KOPT-K1 (cell line): ENCODE results near the gene SCN1A.

Experiments
- H3K27ac ChIP-seq: fragments of 200-600 bp; sonication (generic); 2 replicates; pipeline ENCODE4 v1.5.1; 2016; ENCODE audit warnings: antibody characterized with exemption, mild to moderate bottlenecking, low read depth, low read length; ENCODE audit not compliant: poor library complexity, severe bottlenecking
- H3K36me3 ChIP-seq: fragments of 200-600 bp; sonication (generic); 2 replicates; pipeline ENCODE4 v1.5.1; 2017; ENCODE audit warnings: antibody characterized with exemption, mild to moderate bottlenecking, low read length, moderate library complexity; ENCODE audit not compliant: insufficient read depth
- H3K9me3 ChIP-seq: fragments of 200-600 bp; sonication (generic); 2 replicates; pipeline ENCODE4 v1.5.1; 2017; ENCODE audit warnings: antibody characterized with exemption, low read length, mild to moderate bottlenecking; ENCODE audit not compliant: insufficient read depth, poor library complexity, severe bottlenecking

SCN1A gene

DNA sequence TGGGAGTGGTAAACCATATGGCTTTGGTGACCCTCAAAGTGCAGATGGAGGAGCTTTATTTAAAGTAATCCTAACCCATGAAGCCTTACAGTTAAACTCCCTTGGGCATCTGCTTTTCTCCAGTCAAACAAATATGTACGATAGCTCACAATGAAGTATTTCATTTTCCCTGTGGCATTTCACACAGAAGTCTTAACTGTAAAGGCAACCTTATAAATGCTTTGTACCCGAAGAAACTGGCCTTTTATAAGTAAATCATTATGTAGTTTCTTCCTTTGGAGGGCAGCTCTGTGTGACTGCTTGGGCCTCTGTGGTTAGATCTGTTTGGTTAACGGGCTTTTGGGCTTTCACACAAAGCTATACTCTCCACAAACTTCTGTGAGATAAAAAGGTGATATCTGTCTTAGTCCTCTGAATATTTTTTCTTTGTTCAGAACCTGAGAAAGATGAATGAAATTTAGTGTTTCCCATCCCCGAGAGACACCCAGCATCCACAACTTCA is 46.6 kb downstream of the SCN1A start:
- no peaks in the 10 kb centered on the region for H3K9me3 ChIP-seq
- no peak overlapping the region for H3K27ac ChIP-seq
- H3K36me3 ChIP-seq: no peaks in the 10 kb centered on the region

GRCh38 chr2:166074430-166074829 is 53.4 kb downstream of the SCN1A start:
- Histone ChIP-seq H3K36me3 (no peaks in the 10 kb centered on the region), H3K27ac (no peak overlapping the region)

GRCh38 chr2:166074011-166074410 is 53.8 kb downstream of the SCN1A start:
- Histone ChIP-seq H3K36me3 (no peaks in the 10 kb centered on the region), H3K27ac (no peak overlapping the region), H3K9me3 (no peaks in the 10 kb centered on the region)

More at GRCh38 chr2:166074430-166074829, 53.4 kb downstream of the SCN1A start:
- no peaks in the 10 kb centered on the region for H3K9me3 ChIP-seq

DNA sequence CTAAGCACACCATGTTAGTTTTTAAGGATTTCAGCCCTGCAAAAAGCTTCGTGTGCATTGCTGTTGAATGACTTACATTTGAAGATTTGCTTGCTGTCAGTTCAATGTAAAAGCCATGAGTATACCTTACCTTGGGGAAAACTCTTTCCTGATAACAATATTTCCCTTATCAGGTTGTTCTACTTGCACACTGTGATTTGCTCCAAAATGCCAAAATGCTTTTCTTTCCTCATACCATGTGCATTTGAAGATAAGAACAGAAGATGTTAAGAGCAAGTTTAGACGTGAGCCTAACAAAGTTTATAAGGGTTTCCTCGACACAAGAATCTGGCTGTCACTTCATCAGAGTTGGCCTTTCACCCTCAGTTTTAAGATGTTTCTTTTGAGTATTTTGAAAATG is 57.6 kb downstream of the SCN1A start:
- H3K36me3 ChIP-seq: no peaks in the 10 kb centered on the region
- no peak overlapping the region for H3K27ac ChIP-seq
- H3K9me3 ChIP-seq: no peaks in the 10 kb centered on the region

- H3K27ac ChIP-seq: no peak overlapping the region
- no peaks in the 10 kb centered on the region for H3K36me3 ChIP-seq
- no peaks in the 10 kb centered on the region for H3K9me3 ChIP-seq
These were observed 58.8 kb downstream of the SCN1A start for GRCh38 chr2:166068981-166069380.

DNA sequence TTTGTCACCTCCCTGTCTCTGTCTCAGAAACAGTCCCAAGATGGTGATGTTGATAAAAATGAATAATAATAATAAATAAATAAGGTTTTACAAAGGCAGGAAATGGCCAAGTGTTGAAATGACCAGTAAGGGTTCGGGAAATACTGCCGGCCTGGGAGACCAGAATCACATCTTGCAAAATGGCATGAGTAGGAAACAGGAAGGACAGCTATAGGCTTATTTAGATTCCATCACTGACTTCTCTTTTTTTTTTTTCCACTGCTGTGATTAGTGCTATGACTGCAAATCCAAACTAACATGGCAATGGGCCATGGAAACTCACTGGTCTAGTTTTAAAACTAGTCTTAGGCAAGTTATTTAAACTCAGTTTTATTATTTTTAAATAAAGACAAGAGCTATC is 60.6 kb downstream of the SCN1A start:
- Histone ChIP-seq H3K9me3 (no peaks in the 10 kb centered on the region), H3K27ac (no peak overlapping the region), H3K36me3 (no peaks in the 10 kb centered on the region)

GRCh38 chr2:166060191-166060590 is 67.6 kb downstream of the SCN1A start:
- Histone ChIP-seq H3K36me3 (no peaks in the 10 kb centered on the region), H3K27ac (no peak overlapping the region), H3K9me3 (no peaks in the 10 kb centered on the region)

DNA sequence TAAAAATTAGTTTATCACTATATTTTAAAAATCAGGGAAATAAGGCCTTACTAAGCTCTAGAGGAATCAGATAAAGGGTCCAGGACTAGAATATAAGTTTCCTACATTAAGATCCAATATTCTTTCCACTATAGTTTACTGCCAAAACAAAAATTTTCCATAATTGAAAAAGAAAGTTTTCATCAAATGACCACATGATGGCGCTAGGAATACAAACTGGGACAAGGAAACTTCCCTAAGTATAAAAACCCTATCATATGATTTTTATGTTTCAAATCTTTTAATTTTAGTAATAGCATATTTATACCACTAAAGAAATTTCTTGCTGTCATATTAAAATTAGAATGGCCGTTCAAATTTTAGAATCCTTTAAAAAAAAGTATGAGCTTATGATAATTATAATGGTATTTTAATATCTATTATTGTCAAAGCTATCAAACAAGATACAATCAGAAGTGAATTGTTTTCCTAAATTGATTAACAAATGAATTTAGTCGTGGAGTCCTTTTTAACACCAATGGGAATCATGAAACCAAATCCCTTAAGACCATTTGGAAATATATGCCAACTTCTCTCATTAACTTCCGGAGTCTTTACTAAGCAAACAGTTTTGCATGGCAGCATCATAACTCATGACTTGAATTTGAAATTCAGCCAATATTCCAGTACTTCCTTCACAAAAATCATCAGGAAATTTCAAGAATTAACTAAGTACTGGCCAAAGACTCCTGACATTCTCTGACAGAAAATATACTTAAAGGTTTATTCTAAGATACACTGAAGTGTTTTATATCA is 70.3 kb downstream of the SCN1A start:
- Histone ChIP-seq H3K9me3 (no peaks in the 10 kb centered on the region), H3K27ac (no peak overlapping the region), H3K36me3 (no peaks in the 10 kb centered on the region)

- Histone ChIP-seq H3K36me3 (no peaks in the 10 kb centered on the region), H3K27ac (no peak overlapping the region), H3K9me3 (no peaks in the 10 kb centered on the region)
These were observed 82.9 kb downstream of the SCN1A start for GRCh38 chr2:166044853-166045483.

DNA sequence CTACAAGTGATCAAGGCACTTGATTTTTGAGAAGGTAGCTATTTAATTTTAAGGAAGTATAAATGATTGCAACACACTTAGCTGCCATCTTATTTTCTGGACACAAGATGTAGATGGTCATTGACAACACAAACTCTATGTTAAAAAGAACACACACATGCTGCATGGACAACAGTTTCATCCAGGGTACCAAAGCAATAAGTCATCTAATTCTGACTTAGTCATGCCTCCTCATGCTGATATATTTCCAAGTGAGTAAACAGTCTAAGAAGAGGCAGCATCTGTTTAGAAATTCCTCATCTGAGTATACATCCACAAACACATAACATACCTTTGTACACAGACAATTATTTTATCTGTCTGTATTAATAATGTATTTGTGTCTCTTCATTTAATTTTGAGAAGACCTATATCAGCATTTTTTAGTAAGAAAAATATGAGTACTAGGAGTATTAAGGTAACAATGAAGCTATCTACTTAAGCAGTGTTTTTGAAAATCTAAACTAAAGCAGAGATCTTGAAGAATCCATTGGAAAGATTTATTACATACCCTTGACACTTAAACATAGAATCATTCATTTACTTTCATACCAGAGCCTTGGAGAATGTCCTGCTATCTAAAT is 84.9 kb downstream of the SCN1A start:
- Histone ChIP-seq H3K36me3 (no peaks in the 10 kb centered on the region), H3K27ac (no peak overlapping the region), H3K9me3 (no peaks in the 10 kb centered on the region)

- no peaks in the 10 kb centered on the region for H3K9me3 ChIP-seq
- no peaks in the 10 kb centered on the region for H3K36me3 ChIP-seq
- no peak overlapping the region for H3K27ac ChIP-seq
These were observed 85.5 kb downstream of the SCN1A start for GRCh38 chr2:166042356-166042755.

DNA sequence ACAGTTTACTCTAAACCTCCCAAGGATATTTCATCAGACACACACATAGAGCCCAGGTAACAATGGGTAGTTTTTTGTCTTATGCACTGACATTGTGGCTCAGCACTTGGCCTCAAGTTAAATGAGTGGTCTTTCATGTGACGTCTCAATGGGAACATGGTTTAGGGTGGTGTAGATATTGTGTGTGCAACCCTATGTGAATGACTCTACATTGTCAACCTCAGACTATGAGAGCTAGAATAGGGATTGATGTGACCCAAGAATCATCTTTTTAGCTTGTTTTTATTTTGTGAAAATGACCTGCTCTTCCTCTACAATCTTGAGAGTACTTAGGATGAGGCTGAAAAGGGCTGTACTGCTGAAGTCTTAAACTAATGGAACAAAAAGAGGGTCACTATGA is 86.2 kb downstream of the SCN1A start:
- Histone ChIP-seq H3K27ac (no peak overlapping the region), H3K36me3 (no peaks in the 10 kb centered on the region), H3K9me3 (no peaks in the 10 kb centered on the region)

DNA sequence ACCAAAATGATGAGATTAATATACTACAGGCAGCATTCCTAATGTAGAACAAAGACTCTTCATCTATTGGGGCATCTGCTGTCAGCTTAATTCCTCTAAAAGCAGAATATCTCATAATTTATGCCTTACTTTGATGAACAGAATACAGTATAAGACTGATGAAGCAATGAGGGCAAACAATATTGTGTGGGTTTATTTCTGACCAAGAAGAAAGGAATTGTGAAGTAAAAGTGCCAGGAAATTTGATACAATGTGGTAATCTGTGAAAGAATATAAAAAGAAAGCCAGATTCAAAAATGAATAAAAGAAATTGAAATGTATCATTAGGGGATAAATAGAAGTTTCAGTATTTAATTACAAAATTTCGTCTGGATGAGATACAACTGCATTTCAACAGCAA is 95.5 kb downstream of the SCN1A start:
- Histone ChIP-seq H3K27ac (no peak overlapping the region), H3K36me3 (no peaks in the 10 kb centered on the region), H3K9me3 (no peaks in the 10 kb centered on the region)

DNA sequence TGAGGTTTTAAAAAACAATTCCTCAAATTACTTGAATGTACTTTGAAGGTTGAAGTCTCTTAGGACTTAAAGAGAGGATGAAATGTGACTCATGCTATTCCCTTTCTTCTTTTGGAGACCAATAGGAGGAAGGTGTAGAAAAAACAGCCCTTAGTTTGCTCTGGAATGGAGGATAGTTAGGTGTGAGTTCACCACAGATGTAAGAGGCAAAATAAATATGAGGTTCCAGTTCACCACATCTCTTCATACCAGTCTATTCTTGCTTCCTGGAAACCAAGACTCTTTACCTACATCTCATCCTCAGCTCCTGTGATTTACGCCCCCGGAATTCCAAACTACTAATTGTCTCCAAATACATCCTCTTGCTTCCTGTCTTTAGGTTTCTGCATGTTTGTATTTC is 96.8 kb downstream of the SCN1A start:
- H3K36me3 ChIP-seq: no peaks in the 10 kb centered on the region
- H3K27ac ChIP-seq: no peak overlapping the region
- no peaks in the 10 kb centered on the region for H3K9me3 ChIP-seq

- Histone ChIP-seq H3K27ac (no peak overlapping the region), H3K9me3 (no peaks in the 10 kb centered on the region), H3K36me3 (no peaks in the 10 kb centered on the region)
These were observed 102.5 kb downstream of the SCN1A start for GRCh38 chr2:166025313-166025712.
